Liver (tissue), 9 donors: Measurements from ENCODE around the gene RBPJ. TPM values are rescaled to one million over a fixed set of nuclear protein-coding genes. Genes with fewer than 3 reads are reported as not detected.

ENCODE experiments used
- DNase-seq: peaks from one replicate; pipeline ENCODE4 v3.0.0-alpha.2; 2017; ENCODE audit warnings: low spot score
- H3K27ac ChIP-seq, 2 donors: one replicate each; pipeline ENCODE4 v1.7.0; 2013; ENCODE audit warnings: inconsistent platforms in 2 of 2, low read length in 2 of 2, control low read depth in 1 of 2, low read depth in 1 of 2, mild to moderate bottlenecking in 1 of 2
- H3K27me3 ChIP-seq, 4 donors: one replicate each; pipeline versions ENCODE4 v1.6.1 to v1.7.0; 2013; ENCODE audit warnings: low read length in 3 of 4, inconsistent platforms in 1 of 4, mild to moderate bottlenecking in 1 of 4, moderate library complexity in 1 of 4; ENCODE audit not compliant: control insufficient read depth in 4 of 4, insufficient read depth in 4 of 4
- H3K36me3 ChIP-seq, 4 donors: one replicate each; pipeline versions ENCODE4 v1.6.1 to v1.7.0; 2013; ENCODE audit warnings: low read length in 3 of 4, mild to moderate bottlenecking in 3 of 4, low read depth in 1 of 4, moderate library complexity in 1 of 4; ENCODE audit not compliant: control insufficient read depth in 4 of 4, insufficient read depth in 3 of 4
- H3K4me1 ChIP-seq, 4 donors: one replicate each; pipeline versions ENCODE4 v1.6.1 to v1.7.0; 2013; ENCODE audit warnings: low read length in 3 of 4, mild to moderate bottlenecking in 3 of 4, moderate library complexity in 1 of 4; ENCODE audit not compliant: control insufficient read depth in 4 of 4, insufficient read depth in 4 of 4
- H3K4me3 ChIP-seq, 3 donors: one replicate each; pipeline versions ENCODE4 v1.6.1 to v1.7.0; 2013; ENCODE audit warnings: low read length in 3 of 3, control low read depth in 1 of 3, low read depth in 1 of 3, mild to moderate bottlenecking in 1 of 3
- H3K9ac ChIP-seq, 2 donors: one replicate each; pipeline ENCODE4 v1.7.0; 2013; ENCODE audit warnings: low read length in 2 of 2, mild to moderate bottlenecking in 2 of 2, moderate library complexity in 2 of 2, control low read depth in 1 of 2, low read depth in 1 of 2
- H3K9me3 ChIP-seq, 4 donors: one replicate each; pipeline versions ENCODE4 v1.6.1 to v1.7.0; 2013; ENCODE audit warnings: low read length in 3 of 4; ENCODE audit not compliant: control insufficient read depth in 4 of 4
- EGR1 ChIP-seq, 2 donors: IDR thresholded peaks; 2 replicates each; pipeline ENCODE4 v1.6.1; 2016 to 2018; ENCODE audit warnings: antibody characterized with exemption in 2 of 2, low read depth in 2 of 2
- FOXA1 ChIP-seq: IDR thresholded peaks from 2 replicates; pipeline ENCODE4 v1.6.1; 2016; ENCODE audit warnings: antibody characterized with exemption
- FOXA2 ChIP-seq: IDR thresholded peaks from 2 replicates; pipeline ENCODE4 v1.6.1; 2016; ENCODE audit warnings: antibody characterized with exemption
- GABPA ChIP-seq, 2 donors: IDR thresholded peaks in 1 of 2; conservative IDR thresholded peaks in 1 of 2; 2 replicates each; pipeline ENCODE4 v1.6.1; 2016; ENCODE audit warnings: antibody characterized with exemption in 2 of 2, mild to moderate bottlenecking in 1 of 2, moderate library complexity in 1 of 2
- HNF4A ChIP-seq, 2 donors: conservative IDR thresholded peaks; 2 replicates each; pipeline ENCODE4 v1.6.1; 2016; ENCODE audit warnings: antibody characterized with exemption in 2 of 2, mild to moderate bottlenecking in 2 of 2
- HNF4G ChIP-seq: IDR thresholded peaks from 2 replicates; pipeline ENCODE4 v1.6.1; 2016; ENCODE audit warnings: antibody characterized with exemption
- JUND ChIP-seq, 2 donors: IDR thresholded peaks; 2 replicates each; pipeline ENCODE4 v1.6.1; 2016; ENCODE audit warnings: antibody characterized with exemption in 2 of 2
- MAX ChIP-seq: IDR thresholded peaks from 2 replicates; pipeline ENCODE4 v1.6.1; 2016; ENCODE audit warnings: antibody characterized with exemption
- NR2F2 ChIP-seq: IDR thresholded peaks from 2 replicates; pipeline ENCODE4 v1.6.1; 2016; ENCODE audit warnings: antibody characterized with exemption
- RAD21 ChIP-seq, 2 donors: IDR thresholded peaks; 2 replicates each; pipeline ENCODE4 v1.6.1; 2016; ENCODE audit warnings: antibody characterized with exemption in 2 of 2, mild to moderate bottlenecking in 2 of 2
- RXRA ChIP-seq, 2 donors: IDR thresholded peaks; 2 replicates each; pipeline ENCODE4 v1.6.1; 2017 to 2018; ENCODE audit warnings: antibody characterized with exemption in 2 of 2, mild to moderate bottlenecking in 1 of 2
- SP1 ChIP-seq: IDR thresholded peaks from 2 replicates; pipeline ENCODE4 v1.6.1; 2018; ENCODE audit warnings: antibody characterized with exemption, mild to moderate bottlenecking
- TAF1 ChIP-seq: conservative IDR thresholded peaks from 2 replicates; pipeline ENCODE4 v1.6.1; 2016; ENCODE audit warnings: antibody characterized with exemption, mild to moderate bottlenecking
- YY1 ChIP-seq: IDR thresholded peaks from 2 replicates; pipeline ENCODE4 v1.6.1; 2016; ENCODE audit warnings: antibody characterized with exemption, mild to moderate bottlenecking
- WGBS: extraction: QIAGEN DNeasy Blood & Tissue Kit; methylation state at CpG from one replicate; pipeline ENCODE4 v1.1.7; 2013; 5-methylcytosine and 5-hydroxymethylcytosine counted together
- polyA plus RNA-seq, 2 donors: library from polyadenylated mRNA; stranded (reverse) in 1 of 2; unstranded in 1 of 2; fragments of 200-250 nt in 1 of 2; fragments of >200 nt in 1 of 2; fragmentation: Nextera tagmentation in 1 of 2; extraction: Ambion mirVana in 1 of 2; gene quantifications; one replicate each; pipeline versions ENCODE4 v1.2.1 to v1.2.3, GENCODE V29; 2013 to 2015
- total RNA-seq, 2 donors: library from RNA; depleted of rRNA; stranded (reverse); fragments of >200 nt; gene quantifications; one replicate each; pipeline ENCODE4 v1.2.3, GENCODE V29; 2014
- TF ChIP-seq, protein P1 (sequence below): fragments of 150-350 bp; IDR thresholded peaks from 2 replicates; pipeline ENCODE4 v1.5.1; 2017; ENCODE audit warnings: improper control_type of control experiment, low read depth, low read length; ENCODE audit not compliant: missing input control
- TF ChIP-seq, protein P2 (sequence below): IDR thresholded peaks from 2 replicates; pipeline ENCODE4 v1.6.1; 2016; ENCODE audit warnings: antibody characterized with exemption
- TF ChIP-seq, protein P3 (sequence below): IDR thresholded peaks from 2 replicates; pipeline ENCODE4 v1.6.1; 2016; ENCODE audit warnings: antibody characterized with exemption
- TF ChIP-seq, protein P4 (sequence below): IDR thresholded peaks from 2 replicates; pipeline ENCODE4 v1.6.1; 2016; ENCODE audit warnings: antibody characterized with exemption, mild to moderate bottlenecking
- donor health status: healthy.
- donor health status: healthy.
- donor health status: healthy.
- donor health status: healthy.
- donor health status: healthy.

RBPJ gene
- total and polyA plus RNA-seq, 4 donors = 8.0 to 32.2 (median 22.9) TPM

DNA sequence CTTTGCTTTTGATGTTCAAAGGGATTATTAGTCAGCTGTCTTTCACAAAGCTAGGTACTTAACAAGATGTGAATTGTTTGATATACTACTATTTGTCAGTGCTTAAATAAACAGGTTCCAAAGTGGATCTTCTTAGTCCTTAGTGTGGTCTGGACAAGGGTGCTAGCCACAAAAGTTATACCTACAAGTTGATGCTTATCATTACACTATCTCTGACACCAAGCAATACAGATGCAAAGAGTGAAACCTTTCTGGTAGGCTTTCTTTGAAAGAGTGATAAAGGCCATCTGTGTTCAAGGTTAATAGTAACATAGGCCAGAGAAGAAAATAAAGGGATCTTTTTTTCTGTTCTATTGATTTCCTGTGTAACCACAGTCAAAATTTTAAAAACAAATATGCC is 12.2 kb upstream of the RBPJ start:
- Histone ChIP-seq H3K36me3 (no peaks in the 10 kb centered on the region), H3K4me3 (no peak overlapping the region)
- no peak for TF ChIP-seq SP1
- no peak for TF ChIP-seq RAD21 (IDR thresholded peaks at IDR 0.05)

DNA sequence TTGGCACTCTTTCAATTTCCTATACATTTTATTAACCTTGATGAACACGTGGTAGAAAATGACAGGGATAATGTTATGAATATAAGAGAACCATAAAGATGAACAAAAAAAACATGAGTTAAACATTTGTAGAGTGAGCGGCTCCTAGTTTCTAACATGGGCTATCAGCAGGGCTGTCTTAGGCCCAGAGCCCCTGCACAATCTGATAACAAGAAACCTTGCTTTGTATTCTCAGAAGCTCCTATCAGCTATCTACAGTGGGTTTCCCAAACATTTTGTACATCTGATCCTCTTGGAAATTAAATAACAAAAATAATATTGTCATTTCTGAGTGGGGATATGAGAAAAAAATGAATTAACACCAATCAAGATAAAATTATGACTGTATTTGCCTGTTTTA is 10.6 kb upstream of the RBPJ start:
- Histone ChIP-seq H3K27ac (no peak overlapping the region), H3K4me3 (no peak overlapping the region), H3K36me3 (no peaks in the 10 kb centered on the region), H3K4me1 (no peaks in the 10 kb centered on the region), H3K27me3 (no peaks in the 10 kb centered on the region), H3K9me3 (peaks cover 0 to 2% (median 0%) of the 10 kb centered on the region in 4 donors), H3K9ac (no peak overlapping the region)
- whole genome bisulfite sequencing = 77% methylated on average over 2 of the region's 2 CpGs
- no peak for DNase-seq
- no peak for TF ChIP-seq RXRA (IDR thresholded peaks at IDR 0.05)
- no peak for TF ChIP-seq JUND (IDR thresholded peaks at IDR 0.05)
- TF ChIP-seq TAF1 = no peak
- TF ChIP-seq EGR1 (IDR thresholded peaks at IDR 0.05; ENCODE audit: low read depth in 2 of 2) = no peak
- TF ChIP-seq YY1 = no peak
- no peak for TF ChIP-seq FOXA1
- TF ChIP-seq, protein P1, sequence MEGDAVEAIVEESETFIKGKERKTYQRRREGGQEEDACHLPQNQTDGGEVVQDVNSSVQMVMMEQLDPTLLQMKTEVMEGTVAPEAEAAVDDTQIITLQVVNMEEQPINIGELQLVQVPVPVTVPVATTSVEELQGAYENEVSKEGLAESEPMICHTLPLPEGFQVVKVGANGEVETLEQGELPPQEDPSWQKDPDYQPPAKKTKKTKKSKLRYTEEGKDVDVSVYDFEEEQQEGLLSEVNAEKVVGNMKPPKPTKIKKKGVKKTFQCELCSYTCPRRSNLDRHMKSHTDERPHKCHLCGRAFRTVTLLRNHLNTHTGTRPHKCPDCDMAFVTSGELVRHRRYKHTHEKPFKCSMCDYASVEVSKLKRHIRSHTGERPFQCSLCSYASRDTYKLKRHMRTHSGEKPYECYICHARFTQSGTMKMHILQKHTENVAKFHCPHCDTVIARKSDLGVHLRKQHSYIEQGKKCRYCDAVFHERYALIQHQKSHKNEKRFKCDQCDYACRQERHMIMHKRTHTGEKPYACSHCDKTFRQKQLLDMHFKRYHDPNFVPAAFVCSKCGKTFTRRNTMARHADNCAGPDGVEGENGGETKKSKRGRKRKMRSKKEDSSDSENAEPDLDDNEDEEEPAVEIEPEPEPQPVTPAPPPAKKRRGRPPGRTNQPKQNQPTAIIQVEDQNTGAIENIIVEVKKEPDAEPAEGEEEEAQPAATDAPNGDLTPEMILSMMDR = no peak
- TF ChIP-seq HNF4G = no peak
- TF ChIP-seq, protein P2, sequence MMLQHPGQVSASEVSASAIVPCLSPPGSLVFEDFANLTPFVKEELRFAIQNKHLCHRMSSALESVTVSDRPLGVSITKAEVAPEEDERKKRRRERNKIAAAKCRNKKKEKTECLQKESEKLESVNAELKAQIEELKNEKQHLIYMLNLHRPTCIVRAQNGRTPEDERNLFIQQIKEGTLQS = no peak
- TF ChIP-seq HNF4A (conservative IDR thresholded peaks at IDR 0.05) = no peak

More for the DNA sequence above, 12.2 kb upstream of the RBPJ start:
- Histone ChIP-seq H3K9me3 (no peaks in the 10 kb centered on the region), H3K27me3 (no peaks in the 10 kb centered on the region), H3K27ac (no peak overlapping the region), H3K9ac (no peak overlapping the region), H3K4me1 (no peaks in the 10 kb centered on the region)
- no peak for DNase-seq

DNA sequence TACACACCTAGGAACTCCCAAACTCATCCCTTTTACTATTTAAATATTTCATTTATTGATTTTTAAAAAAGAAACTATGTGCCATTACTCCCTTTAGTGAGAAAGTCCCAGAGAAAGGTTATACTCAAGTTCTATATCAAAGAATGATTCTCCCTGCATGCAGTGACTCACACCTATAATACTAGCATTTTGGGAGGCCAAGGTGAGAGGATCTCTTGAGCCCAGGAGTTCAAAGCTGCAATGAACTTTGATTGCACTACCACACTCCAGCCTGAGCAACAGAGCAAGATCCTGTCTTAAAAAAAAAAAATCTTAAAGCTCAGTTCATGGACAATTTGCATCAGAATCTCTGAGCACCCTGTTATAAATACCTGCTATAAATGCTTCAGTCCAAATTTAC is 9.2 kb upstream of the RBPJ start:
- Histone ChIP-seq H3K9ac (no peak overlapping the region), H3K4me3 (no peak overlapping the region), H3K4me1 (no peaks in the 10 kb centered on the region), H3K9me3 (peaks cover 0 to 2% (median 0%) of the 10 kb centered on the region in 4 donors), H3K36me3 (no peaks in the 10 kb centered on the region), H3K27me3 (no peaks in the 10 kb centered on the region), H3K27ac (no peak overlapping the region)
- DNase-seq = no peak
- TF ChIP-seq EGR1 (IDR thresholded peaks at IDR 0.05; ENCODE audit: low read depth in 2 of 2) (no peak), HNF4A (conservative IDR thresholded peaks at IDR 0.05) (no peak), TAF1 (no peak), SP1 (no peak), RXRA (IDR thresholded peaks at IDR 0.05) (no peak), FOXA2 (no peak), YY1 (no peak), RAD21 (IDR thresholded peaks at IDR 0.05) (no peak), JUND (IDR thresholded peaks at IDR 0.05) (no peak), MAX (no peak), NR2F2 (no peak), GABPA (IDR thresholded peaks at IDR 0.05 in 1 of 2, conservative IDR thresholded peaks at IDR 0.05 in 1 of 2) (no peak), HNF4G (no peak)
- TF ChIP-seq, protein P3, sequence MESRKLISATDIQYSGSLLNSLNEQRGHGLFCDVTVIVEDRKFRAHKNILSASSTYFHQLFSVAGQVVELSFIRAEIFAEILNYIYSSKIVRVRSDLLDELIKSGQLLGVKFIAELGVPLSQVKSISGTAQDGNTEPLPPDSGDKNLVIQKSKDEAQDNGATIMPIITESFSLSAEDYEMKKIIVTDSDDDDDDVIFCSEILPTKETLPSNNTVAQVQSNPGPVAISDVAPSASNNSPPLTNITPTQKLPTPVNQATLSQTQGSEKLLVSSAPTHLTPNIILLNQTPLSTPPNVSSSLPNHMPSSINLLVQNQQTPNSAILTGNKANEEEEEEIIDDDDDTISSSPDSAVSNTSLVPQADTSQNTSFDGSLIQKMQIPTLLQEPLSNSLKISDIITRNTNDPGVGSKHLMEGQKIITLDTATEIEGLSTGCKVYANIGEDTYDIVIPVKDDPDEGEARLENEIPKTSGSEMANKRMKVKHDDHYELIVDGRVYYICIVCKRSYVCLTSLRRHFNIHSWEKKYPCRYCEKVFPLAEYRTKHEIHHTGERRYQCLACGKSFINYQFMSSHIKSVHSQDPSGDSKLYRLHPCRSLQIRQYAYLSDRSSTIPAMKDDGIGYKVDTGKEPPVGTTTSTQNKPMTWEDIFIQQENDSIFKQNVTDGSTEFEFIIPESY = no peak
- TF ChIP-seq, protein P4, sequence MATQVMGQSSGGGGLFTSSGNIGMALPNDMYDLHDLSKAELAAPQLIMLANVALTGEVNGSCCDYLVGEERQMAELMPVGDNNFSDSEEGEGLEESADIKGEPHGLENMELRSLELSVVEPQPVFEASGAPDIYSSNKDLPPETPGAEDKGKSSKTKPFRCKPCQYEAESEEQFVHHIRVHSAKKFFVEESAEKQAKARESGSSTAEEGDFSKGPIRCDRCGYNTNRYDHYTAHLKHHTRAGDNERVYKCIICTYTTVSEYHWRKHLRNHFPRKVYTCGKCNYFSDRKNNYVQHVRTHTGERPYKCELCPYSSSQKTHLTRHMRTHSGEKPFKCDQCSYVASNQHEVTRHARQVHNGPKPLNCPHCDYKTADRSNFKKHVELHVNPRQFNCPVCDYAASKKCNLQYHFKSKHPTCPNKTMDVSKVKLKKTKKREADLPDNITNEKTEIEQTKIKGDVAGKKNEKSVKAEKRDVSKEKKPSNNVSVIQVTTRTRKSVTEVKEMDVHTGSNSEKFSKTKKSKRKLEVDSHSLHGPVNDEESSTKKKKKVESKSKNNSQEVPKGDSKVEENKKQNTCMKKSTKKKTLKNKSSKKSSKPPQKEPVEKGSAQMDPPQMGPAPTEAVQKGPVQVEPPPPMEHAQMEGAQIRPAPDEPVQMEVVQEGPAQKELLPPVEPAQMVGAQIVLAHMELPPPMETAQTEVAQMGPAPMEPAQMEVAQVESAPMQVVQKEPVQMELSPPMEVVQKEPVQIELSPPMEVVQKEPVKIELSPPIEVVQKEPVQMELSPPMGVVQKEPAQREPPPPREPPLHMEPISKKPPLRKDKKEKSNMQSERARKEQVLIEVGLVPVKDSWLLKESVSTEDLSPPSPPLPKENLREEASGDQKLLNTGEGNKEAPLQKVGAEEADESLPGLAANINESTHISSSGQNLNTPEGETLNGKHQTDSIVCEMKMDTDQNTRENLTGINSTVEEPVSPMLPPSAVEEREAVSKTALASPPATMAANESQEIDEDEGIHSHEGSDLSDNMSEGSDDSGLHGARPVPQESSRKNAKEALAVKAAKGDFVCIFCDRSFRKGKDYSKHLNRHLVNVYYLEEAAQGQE = no peak
- TF ChIP-seq, protein P1 = no peak
- TF ChIP-seq, protein P2 = no peak
